ENCODE data around the gene PDS5A. TPM values are rescaled to one million over a fixed set of nuclear protein-coding genes. Genes with fewer than 3 reads are reported as not detected.

The PDS5A gene
- total RNA-seq, 1 donor from 2014 or later, result 74.8 TPM

DNA sequence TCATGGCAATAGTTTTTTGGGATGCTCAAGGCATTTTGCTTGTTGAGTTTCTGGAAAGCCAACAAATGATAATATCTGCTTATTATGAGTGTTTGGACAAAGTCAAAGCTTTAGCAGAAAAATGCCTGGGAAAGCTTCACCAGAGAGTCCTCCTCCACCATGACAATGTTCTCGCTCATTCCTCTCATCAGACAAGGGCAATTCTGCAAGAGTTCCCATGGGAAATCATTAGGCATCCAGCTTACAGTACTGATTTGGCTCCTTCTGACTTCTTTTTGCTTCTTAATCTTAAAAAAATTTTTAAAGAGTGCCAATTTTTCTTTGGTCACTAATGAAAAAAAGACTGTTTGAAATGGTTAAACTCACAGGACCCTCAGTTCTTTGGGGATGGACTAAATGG, 143.4 kb downstream of the PDS5A start:
- TF ChIP-seq, protein P1, sequence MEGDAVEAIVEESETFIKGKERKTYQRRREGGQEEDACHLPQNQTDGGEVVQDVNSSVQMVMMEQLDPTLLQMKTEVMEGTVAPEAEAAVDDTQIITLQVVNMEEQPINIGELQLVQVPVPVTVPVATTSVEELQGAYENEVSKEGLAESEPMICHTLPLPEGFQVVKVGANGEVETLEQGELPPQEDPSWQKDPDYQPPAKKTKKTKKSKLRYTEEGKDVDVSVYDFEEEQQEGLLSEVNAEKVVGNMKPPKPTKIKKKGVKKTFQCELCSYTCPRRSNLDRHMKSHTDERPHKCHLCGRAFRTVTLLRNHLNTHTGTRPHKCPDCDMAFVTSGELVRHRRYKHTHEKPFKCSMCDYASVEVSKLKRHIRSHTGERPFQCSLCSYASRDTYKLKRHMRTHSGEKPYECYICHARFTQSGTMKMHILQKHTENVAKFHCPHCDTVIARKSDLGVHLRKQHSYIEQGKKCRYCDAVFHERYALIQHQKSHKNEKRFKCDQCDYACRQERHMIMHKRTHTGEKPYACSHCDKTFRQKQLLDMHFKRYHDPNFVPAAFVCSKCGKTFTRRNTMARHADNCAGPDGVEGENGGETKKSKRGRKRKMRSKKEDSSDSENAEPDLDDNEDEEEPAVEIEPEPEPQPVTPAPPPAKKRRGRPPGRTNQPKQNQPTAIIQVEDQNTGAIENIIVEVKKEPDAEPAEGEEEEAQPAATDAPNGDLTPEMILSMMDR (IDR thresholded peaks at IDR 0.05), result no peak
- DNase-seq, result no peak
- intact Hi-C loops (cut with DNase I), result no loop called here
- Histone ChIP-seq H3K4me1 (no peaks in the 10 kb centered on the region), H3K27me3 (ENCODE audit: low read depth) (no peaks in the 10 kb centered on the region), H3K4me3 (no peak overlapping the region), H3K27ac (no peak overlapping the region), H3K36me3 (peaks cover 99% of the 10 kb centered on the region), H3K9me3 (no peaks in the 10 kb centered on the region)
- ATAC-seq, result no peak

DNA sequence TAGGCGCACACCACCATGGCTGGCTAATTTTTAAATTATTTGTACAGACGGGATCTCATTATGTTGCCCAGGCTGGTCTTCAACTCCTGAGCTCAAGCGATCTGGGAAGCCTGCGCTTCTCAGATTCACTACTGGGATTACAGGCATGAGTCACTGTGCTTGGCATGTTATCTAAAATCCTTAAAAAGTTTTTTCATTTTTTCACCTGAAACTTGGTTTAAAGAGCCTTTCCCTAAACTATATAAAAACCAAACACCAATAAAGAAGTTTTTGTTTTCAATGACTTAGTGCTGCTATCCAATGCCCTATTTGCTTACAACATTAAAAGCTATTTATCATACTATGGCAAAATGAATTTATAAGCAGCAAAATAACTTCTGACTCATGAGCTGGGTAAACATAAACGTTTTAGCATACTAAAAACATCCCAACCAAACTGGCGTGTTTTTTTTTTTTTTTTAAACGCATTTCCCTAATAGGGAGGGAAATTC, 151.9 kb downstream of the PDS5A start:
- no peaks in the 10 kb centered on the region for H3K9me3 ChIP-seq
- ATAC-seq, result peak in 1 of 2 donors; percentile 74
- TF ChIP-seq, protein P1 (IDR thresholded peaks at IDR 0.05), result no peak
- peaks cover 7% of the 10 kb centered on the region for H3K4me1 ChIP-seq
- intact Hi-C loops (cut with DNase I), result no loop called here
- DNase-seq, result no peak
- H3K27ac ChIP-seq, result peak overlapping the region; percentile 56
- H3K4me3 ChIP-seq, result no peak overlapping the region
- peaks cover 68% of the 10 kb centered on the region for H3K36me3 ChIP-seq
- no peaks in the 10 kb centered on the region for H3K27me3 ChIP-seq (ENCODE audit: low read depth)

DNA sequence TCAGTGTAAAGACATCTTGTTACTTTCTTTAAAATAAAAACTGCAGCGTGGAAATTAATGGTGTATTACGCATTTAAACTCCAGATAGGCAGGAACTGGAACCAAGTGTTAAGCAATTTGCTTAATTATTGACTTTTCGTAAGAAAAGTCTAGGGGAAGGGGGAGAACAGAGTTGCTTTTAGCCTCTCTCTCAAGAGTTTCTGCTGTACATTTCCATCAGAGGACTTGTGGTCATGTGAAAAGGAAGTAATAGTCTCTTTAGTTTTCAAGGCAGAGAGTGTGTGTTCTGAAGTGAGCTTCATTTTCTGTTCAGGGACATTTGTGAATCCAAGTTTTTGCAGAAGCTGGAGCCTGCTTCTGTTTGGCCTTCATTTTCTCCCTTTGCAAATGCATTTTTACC, 152.6 kb downstream of the PDS5A start:
- DNase-seq (no peak), ATAC-seq (peak; percentile 70 to 81)
- Histone ChIP-seq H3K4me3 (no peak overlapping the region), H3K27ac (peak overlapping the region; percentile 56), H3K9me3 (no peaks in the 10 kb centered on the region), H3K27me3 (ENCODE audit: low read depth) (no peaks in the 10 kb centered on the region), H3K4me1 (peaks cover 7% of the 10 kb centered on the region), H3K36me3 (peaks cover 61% of the 10 kb centered on the region)
- TF ChIP-seq, protein P1 (IDR thresholded peaks at IDR 0.05), result no peak
- intact Hi-C loops (cut with DNase I), result no loop called here

DNA sequence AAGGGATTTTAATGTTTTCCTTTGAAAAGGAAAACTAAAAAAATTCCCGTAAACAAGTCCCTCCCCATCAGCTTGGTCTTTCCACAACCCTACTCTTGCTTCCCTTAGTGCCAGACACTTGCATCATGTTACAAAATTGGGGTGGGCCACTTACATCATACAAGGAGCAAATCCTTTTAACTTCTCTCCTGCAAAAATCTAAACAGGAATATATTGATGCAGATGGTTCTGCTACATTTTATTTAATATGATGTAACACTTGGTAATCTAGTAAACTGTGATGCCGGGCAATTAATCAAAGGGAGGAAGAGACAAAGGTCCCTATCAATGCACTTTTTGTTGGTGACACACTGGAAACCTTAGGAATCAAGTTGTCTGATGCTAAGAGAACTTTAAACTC, 154.5 kb downstream of the PDS5A start:
- DNase-seq (no peak), ATAC-seq (no peak)
- peaks cover 7% of the 10 kb centered on the region for H3K4me1 ChIP-seq
- no peaks in the 10 kb centered on the region for H3K9me3 ChIP-seq
- TF ChIP-seq, protein P1 (IDR thresholded peaks at IDR 0.05), result no peak
- H3K36me3 ChIP-seq, result peaks cover 42% of the 10 kb centered on the region
- no peak overlapping the region for H3K27ac ChIP-seq
- H3K27me3 ChIP-seq (ENCODE audit: low read depth), result no peaks in the 10 kb centered on the region
- no peak overlapping the region for H3K4me3 ChIP-seq
- intact Hi-C loops (cut with DNase I), result no loop called here

DNA sequence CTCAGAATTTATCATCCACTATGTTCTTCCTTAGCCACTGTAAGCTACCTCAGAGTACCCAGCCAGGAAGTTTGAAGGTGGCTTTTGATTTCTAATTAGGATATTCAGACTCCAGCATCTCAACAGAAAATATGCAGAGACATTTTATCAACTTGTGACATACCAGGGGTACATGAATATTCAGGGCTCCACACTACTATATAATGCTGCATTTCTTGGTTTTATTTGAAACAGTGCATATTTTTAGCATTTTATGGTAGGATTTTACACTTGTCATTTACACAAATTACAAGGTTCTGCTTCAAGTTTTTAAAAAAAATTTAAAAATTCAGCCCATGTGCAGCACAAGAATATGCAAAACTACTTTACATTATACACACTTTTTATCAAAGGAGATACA, 155.0 kb downstream of the PDS5A start:
- Histone ChIP-seq H3K4me1 (peaks cover 7% of the 10 kb centered on the region), H3K27ac (no peak overlapping the region), H3K27me3 (ENCODE audit: low read depth) (no peaks in the 10 kb centered on the region), H3K4me3 (no peak overlapping the region), H3K9me3 (no peaks in the 10 kb centered on the region), H3K36me3 (peaks cover 39% of the 10 kb centered on the region)
- DNase-seq (no peak), ATAC-seq (no peak)
- TF ChIP-seq, protein P1 (IDR thresholded peaks at IDR 0.05), result no peak
- intact Hi-C loops (cut with DNase I), result no loop called here

DNA sequence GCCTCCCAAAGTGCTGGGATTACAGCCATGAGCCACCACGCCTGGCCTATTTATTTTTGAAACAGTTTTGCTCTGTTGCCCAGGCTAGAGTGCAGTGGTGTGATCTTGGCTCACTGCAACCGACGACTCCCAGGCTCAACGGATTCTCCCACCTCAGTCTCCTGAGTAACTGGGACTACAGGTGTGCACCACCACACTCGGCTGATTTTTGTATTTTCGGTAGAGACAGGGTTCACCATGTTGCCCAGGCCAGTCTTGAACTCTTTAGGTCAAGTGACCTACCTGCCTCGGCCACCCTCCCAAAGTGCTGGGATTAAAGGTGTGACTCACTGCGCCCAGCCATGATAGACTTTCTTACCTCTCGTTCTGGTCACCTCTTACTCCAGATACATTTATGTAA, 155.8 kb downstream of the PDS5A start:
- H3K27me3 ChIP-seq (ENCODE audit: low read depth), result no peaks in the 10 kb centered on the region
- ATAC-seq (no peak), DNase-seq (no peak)
- H3K4me3 ChIP-seq, result no peak overlapping the region
- TF ChIP-seq, protein P1 (IDR thresholded peaks at IDR 0.05), result no peak
- no peaks in the 10 kb centered on the region for H3K9me3 ChIP-seq
- intact Hi-C loops (cut with DNase I), result no loop called here
- H3K4me1 ChIP-seq, result peaks cover 7% of the 10 kb centered on the region
- peaks cover 32% of the 10 kb centered on the region for H3K36me3 ChIP-seq
- H3K27ac ChIP-seq, result no peak overlapping the region
